ENCODE measurements around the gene CTDSP1.

The CTDSP1 gene

DNA sequence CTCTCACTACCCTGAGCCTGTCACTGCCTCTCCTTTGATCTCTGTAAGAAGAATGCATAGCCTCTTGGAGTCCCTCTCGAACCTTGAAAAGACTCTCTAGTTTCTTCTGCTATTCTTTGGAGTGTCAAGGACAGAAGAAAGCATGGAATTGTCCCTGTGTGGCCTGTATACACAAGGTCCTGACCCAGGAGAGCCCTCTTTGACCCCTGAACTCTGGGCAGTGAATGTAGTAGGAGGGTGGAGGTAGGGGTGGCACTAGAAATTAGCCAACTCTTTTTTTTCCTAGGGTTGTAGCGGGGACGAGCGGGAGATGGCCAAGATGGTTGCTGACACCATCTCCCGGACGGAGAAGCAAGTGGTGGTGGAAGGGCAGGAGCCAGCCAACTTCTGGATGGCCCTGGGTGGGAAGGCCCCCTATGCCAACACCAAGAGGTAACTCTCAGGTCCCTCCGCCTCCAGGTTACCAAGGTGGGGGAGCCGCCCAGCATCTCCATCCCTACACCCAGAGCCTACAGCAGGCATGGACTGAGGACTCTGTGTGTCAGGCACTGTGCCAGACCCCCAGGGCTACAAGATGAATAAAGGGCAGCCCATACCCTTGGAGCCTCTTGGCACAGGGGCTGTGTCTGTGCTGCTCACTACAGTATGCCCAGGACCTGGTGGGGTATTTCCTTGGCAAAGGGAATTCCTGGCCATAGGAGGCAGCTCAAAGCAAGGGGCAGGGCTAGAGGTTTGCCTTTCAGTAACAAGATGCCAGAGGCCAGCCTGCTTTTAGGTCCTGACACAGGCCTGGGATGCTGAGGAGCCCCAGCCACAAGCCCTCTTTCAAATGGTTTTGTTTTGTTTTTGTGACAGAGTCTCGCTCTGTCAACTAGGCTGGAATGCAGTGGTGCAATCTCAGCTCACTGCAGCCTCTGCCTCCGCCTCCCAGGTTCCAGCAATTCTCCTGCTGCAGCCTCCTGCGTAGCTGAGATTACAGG is 35.6 kb downstream of the CTDSP1 start:
- no peak overlapping the region for H3K4me3 ChIP-seq (ENCODE audit: low read depth, low read length)
- TF ChIP-seq CTCF (IDR thresholded peaks at IDR 0.05; ENCODE audit: low read depth, low read length), result no peak

DNA sequence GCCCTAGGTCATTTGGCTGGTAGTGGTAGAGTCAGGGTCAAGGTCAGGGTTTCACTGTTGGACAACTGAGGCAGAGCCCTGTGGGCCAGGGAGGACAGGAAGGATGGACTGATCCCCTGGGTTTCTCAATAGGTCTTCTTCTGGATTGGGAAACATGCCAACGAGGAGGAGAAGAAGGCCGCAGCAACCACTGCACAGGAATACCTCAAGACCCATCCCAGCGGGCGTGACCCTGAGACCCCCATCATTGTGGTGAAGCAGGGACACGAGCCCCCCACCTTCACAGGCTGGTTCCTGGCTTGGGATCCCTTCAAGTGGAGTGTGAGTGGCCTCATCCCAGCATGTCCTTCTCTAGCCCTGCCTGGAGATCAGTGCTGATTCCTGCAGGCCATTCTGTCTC is 37.3 kb downstream of the CTDSP1 start:
- H3K4me3 ChIP-seq (ENCODE audit: low read depth, low read length), result no peak overlapping the region
- no peak for TF ChIP-seq CTCF (IDR thresholded peaks at IDR 0.05; ENCODE audit: low read depth, low read length)

DNA sequence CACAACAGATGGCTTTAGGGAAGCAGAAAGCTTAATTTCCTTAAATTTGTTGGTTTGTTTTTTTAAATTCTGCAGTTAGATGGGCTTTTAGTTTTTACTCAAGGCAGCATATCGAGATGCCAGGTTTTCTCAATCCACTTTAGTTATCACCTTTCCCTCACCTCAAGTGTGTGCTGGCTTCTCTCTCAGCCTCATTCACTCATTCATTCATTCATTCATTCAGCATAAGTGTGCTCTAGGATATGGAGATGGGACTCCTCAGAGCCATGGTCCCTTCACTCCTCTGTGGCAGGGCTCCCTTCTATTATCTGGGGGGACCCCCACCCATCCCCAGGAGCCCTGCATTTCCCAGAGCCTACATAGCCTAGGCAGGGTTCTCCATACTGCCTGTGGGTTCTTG is 38.3 kb downstream of the CTDSP1 start:
- no peak overlapping the region for H3K4me3 ChIP-seq (ENCODE audit: low read depth, low read length)
- no peak for TF ChIP-seq CTCF (IDR thresholded peaks at IDR 0.05; ENCODE audit: low read depth, low read length)

DNA sequence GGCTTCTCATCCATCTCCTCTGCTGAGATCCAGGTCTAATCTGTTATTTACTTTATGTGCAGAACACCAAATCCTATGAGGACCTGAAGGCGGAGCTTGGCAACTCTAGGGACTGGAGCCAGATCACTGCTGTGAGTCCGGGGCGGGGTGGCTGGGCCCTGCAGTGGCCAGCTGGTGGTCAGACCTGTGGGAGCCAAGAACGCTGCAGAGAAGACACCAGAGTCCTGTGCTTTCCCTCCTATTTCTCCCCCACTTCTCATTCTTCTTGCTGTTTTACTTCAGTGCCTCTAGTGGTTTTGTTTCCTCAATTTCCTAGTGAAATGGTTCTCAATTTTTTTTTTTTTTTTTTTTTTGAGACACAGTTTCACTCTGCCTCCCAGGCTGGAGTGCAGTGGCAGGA is 38.9 kb downstream of the CTDSP1 start:
- no peak overlapping the region for H3K4me3 ChIP-seq (ENCODE audit: low read depth, low read length)
- no peak for TF ChIP-seq CTCF (IDR thresholded peaks at IDR 0.05; ENCODE audit: low read depth, low read length)

DNA sequence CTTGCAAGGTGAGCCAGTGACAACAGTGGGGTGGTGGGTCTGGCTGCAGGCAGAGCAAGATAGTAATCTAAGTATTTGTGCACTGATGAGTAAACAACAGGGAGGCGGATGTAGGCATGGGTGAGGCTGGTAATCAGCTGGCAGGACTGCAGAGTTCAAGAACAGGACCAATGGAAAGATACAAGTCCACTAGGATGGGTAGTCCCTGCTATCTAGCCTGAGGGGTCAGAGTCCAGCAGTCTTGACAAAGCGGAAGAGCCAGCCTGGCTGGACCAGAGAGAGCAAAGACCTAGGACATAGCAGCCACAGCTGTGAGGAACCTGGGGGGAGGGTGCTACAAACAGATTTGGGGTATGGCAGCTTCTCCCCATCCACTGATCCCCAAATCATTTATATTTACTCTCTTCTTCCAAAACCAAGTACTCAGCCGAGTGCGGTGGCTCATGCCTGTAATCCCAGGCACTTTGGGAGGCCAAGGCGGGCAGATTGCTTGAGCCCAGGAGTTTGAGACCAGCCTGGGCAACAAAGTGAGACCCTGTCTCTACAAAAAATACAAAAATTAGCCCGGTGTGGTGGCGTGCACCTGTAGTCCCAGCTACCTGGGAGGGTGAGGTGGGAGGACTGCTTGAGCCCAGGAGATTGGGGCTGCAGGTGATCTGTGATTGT is 45.2 kb downstream of the CTDSP1 start:
- no peak overlapping the region for H3K4me3 ChIP-seq (ENCODE audit: low read depth, low read length)
- TF ChIP-seq CTCF (IDR thresholded peaks at IDR 0.05; ENCODE audit: low read depth, low read length), result no peak

- TF ChIP-seq CTCF (IDR thresholded peaks at IDR 0.05; ENCODE audit: low read depth, low read length), result no peak
- H3K4me3 ChIP-seq (ENCODE audit: low read depth, low read length), result no peak overlapping the region
These were observed 45.9 kb downstream of the CTDSP1 start for GRCh38 chr2:218445602-218446001.

GRCh38 chr2:218446547-218446946 is 46.9 kb downstream of the CTDSP1 start:
- no peak for TF ChIP-seq CTCF (IDR thresholded peaks at IDR 0.05; ENCODE audit: low read depth, low read length)

More at GRCh38 chr2:218446547-218446946, 46.9 kb downstream of the CTDSP1 start:
- no peak overlapping the region for H3K4me3 ChIP-seq (ENCODE audit: low read depth, low read length)

Measured in WI38 (cell line).